ENCODE data around the gene TRIM26. TPM values are rescaled to one million over a fixed set of nuclear protein-coding genes. Genes with fewer than 3 reads are reported as not detected.

The TRIM26 gene
- total and polyA plus RNA-seq, 2 donors (not counting 3 experiments of a cell fraction or from before 2014, with no cell fraction given), result 30.4 to 34.5 TPM

DNA sequence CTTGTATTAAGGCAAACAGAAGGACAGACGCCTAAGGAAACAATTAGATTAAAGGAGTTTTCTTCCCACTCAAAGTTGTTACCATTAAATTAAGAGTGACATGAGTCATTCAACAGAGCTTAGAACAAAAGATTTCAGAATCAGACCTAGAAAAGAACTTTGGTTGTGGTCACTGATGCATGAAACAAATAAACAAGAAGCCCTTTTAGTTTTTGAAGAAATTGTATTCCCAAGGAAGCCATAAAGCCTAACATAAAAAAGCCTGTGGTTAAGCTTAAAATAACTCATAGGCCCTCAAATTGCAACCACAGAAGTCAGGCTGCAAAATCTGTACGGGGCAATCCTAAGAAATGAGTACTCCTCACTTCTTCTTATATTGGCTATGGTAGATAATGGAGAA is 17.9 kb upstream of the TRIM26 start:
- Histone ChIP-seq H3K4me3 (replicated peaks in 1 of 3; ENCODE audit: insufficient read depth in 1 of 3, low read depth in 1 of 3, low read length in 3 of 3) (no peak overlapping the region), H3K27me3 (ENCODE audit: control insufficient read depth in 2 of 2, insufficient read depth in 2 of 2, low read length in 2 of 2) (peaks cover 18 to 43% of the 10 kb centered on the region in 2 experiments), H3K27ac (ENCODE audit: insufficient read depth, low read depth, low read length) (no peak overlapping the region), H2AFZ (ENCODE audit: low read depth, low read length) (no peak overlapping the region), H3K36me3 (ENCODE audit: control insufficient read depth in 2 of 2, extremely low read depth in 1 of 2, insufficient read depth in 2 of 2, low read length in 2 of 2) (no peaks in the 10 kb centered on the region), H3K4me2 (ENCODE audit: insufficient read depth, low read length) (no peak overlapping the region), H3K9me3 (replicated peaks; ENCODE audit: control insufficient read depth, insufficient read depth, low read length) (no peaks in the 10 kb centered on the region), H3K9ac (replicated peaks; ENCODE audit: extremely low read depth, insufficient read depth, low read length) (no peak overlapping the region), H3K4me1 (ENCODE audit: control insufficient read depth, extremely low read depth, insufficient read depth, low read length) (no peaks in the 10 kb centered on the region), H4K20me1 (replicated peaks; ENCODE audit: control insufficient read depth, extremely low read depth, insufficient read depth, low read length) (no peaks in the 10 kb centered on the region), H3K9me1 (replicated peaks; ENCODE audit: control insufficient read depth, extremely low read depth, insufficient read depth, low read length) (no peaks in the 10 kb centered on the region), H3K79me2 (ENCODE audit: control insufficient read depth, insufficient read depth, low read length) (no peaks in the 10 kb centered on the region)
- dilution Hi-C loops (cut with MboI; ENCODE audit: extremely low pct_ligation_motif_present, low sequenced_read_pairs), result no loop called here
- no TSS peak for BruUV-seq (replicated peaks)
- intact Hi-C loops (cut with micrococcal nuclease), result no loop called here
- FAIRE-seq (no peak), DNase-seq (ENCODE audit: low read depth, low spot score) (no peak)
- POLR2A ChIA-PET, result no interaction called here
- TF ChIP-seq, protein P1, sequence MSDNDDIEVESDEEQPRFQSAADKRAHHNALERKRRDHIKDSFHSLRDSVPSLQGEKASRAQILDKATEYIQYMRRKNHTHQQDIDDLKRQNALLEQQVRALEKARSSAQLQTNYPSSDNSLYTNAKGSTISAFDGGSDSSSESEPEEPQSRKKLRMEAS (IDR thresholded peaks at IDR 0.05; ENCODE audit: insufficient read depth, insufficient read length), result no peak
- TF ChIP-seq GATA2 (IDR thresholded peaks at IDR 0.05; ENCODE audit: insufficient read depth, insufficient read length, low read depth, low read length), result no peak
- TF ChIP-seq, protein P2, sequence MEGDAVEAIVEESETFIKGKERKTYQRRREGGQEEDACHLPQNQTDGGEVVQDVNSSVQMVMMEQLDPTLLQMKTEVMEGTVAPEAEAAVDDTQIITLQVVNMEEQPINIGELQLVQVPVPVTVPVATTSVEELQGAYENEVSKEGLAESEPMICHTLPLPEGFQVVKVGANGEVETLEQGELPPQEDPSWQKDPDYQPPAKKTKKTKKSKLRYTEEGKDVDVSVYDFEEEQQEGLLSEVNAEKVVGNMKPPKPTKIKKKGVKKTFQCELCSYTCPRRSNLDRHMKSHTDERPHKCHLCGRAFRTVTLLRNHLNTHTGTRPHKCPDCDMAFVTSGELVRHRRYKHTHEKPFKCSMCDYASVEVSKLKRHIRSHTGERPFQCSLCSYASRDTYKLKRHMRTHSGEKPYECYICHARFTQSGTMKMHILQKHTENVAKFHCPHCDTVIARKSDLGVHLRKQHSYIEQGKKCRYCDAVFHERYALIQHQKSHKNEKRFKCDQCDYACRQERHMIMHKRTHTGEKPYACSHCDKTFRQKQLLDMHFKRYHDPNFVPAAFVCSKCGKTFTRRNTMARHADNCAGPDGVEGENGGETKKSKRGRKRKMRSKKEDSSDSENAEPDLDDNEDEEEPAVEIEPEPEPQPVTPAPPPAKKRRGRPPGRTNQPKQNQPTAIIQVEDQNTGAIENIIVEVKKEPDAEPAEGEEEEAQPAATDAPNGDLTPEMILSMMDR (IDR thresholded peaks at IDR 0.05; ENCODE audit: extremely low read depth in 1 of 2, insufficient read depth in 1 of 2, low read depth in 1 of 2, low read length in 2 of 2), result no peak
- no peak for TF ChIP-seq POLR2AphosphoS5 (IDR thresholded peaks at IDR 0.05; ENCODE audit: insufficient read depth, low read depth, low read length)
- no peak for TF ChIP-seq FOS (IDR thresholded peaks at IDR 0.05; ENCODE audit: borderline replicate concordance, insufficient read depth, low read length)
- no peak for TF ChIP-seq EZH2 (IDR thresholded peaks at IDR 0.05; ENCODE audit: borderline replicate concordance, low read depth, low read length, severe bottlenecking)
- no peak for TF ChIP-seq MYC (IDR thresholded peaks at IDR 0.05; ENCODE audit: low read depth, low read length)
- TF ChIP-seq POLR2A (IDR thresholded peaks at IDR 0.05; ENCODE audit: low read depth, low read length), result no peak
- no peak for TF ChIP-seq JUN (IDR thresholded peaks at IDR 0.05; ENCODE audit: borderline replicate concordance, insufficient read depth, insufficient read length, low read depth)
- CTCF ChIA-PET, result interaction anchor here (2.4 kb wide), 1 partner anchor 12 kb away, joined by 12 read pairs; no protein-coding TSS in a partner anchor
